NCI-H1417 (cell line): ENCODE measurements around the gene COL26A1.
"Not testable (repeated sequence)": the region's sequence is repeated elsewhere in the genome, so short reads cannot be mapped to it uniquely, and the experiment has no call there.

ENCODE experiments used
- DNase-seq, 3 experiments: peaks; one replicate each; lab custom pipeline; 2025; lab: John Stamatoyannopoulos, UW

Gene COL26A1

DNA sequence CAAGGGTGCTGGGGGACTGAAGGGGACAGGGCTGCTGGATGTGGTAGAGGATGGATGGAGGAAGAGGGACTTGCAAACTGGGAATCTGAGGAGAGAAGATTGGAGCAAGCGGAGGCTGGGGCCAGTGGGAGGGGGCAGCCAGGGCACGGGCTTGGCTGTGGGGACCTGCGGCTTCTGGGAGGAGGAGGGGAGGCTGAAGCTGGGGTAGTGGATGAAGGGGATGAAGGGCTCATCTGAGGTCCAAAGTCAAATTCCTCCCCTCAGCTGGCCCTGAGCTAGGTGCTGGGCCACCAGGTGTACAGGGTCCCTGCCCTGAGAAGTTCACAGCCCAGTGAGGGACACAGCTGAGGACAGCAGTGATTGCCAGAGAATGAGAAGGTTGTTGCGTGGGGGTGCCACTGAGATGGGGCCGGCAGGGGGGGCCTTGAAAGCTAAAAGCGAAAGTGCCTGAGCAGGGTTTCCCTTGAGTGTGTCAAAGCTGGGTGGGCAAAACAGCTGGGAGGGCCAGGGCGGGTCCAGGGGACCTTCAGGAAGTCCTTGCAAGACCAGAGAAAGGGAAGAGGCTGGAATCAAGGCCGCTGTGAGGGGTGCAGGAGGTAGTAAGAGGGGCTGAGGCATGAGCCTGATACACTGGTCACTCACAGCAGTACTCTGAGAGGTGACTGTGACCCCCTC, 191.2 kb downstream of the COL26A1 start:
- no peak for DNase-seq

DNA sequence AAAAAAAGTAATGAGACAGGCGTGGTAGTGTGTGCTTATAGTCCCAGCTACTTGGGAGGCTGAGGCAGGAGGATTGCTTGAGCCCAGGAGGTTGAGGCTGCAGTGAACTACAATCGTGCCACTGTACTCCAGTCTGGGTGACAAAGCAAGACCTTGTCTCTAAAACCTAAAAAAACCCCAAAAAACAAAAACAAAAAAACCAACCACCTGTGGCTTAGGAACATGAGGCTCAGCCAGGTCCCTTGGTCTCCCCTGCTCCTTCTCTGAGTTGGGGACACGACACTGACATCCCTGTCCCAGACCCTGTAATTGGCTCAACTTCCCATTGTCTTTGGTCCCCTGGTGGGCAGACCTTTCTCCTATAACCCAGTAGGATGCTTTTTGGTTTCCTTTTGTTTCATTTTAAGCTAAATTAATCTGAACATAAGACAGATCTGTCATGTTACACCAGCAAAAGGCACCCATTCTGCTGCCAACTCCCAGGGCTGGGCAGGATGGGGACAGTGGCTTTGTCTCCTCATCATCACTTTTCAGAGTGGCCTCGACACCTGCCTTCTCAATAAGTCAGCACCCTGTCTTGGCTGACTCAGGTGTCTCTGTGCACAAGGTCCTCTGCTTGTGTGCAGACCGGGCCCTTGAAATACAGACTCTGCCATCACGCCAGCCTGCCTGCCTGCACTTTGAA, 192.1 kb downstream of the COL26A1 start:
- DNase-seq: no peak

DNA sequence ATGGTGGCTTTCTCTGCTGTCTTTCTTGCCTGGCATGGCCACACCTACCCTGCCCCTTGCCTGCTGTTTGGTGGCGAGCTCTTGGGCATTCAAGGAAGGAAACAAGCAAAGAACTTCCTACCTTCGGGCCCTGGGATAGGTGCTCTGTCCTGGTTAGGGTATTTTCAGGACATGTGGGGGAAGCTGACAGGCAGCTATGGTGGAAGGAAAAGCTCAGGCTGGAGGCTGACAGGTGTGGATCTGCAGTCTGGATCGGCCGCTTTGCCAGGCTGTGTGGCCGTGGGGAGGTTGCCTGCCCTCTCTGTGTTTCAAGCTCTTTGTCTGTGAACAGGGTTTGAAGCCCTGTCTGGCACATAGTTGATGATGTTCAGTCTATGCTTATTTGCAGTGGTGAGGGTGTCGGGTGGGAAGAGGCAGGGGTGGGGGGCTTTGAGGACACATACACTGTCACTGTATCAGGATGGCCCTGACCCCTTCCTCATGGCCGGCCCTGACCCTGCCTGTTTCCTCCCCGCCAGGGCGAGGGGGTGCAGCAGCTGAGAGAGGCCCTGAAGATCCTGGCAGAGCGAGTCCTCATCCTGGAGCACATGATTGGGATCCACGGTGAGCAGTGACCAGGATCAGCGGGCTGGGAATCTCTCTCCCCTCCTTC, 192.7 kb downstream of the COL26A1 start:
- DNase-seq: no peak

DNA sequence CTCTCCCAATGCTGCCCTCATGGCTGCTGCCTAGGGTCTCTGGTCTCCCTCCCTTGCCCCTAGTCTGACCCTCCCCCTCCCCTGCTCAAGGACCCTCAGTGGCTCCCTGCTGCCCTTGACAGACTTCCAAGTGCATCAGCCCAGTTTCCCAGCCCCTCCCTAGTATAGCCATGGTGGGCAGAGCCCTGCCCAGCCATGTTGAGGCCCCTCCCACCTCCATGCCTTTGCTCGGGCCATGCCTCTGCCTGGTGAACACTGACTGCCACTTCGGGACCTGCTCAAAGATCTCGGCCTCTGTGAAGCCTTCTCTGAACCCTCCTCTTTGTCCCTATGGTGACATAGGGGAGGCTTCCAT, 193.2 kb downstream of the COL26A1 start:
- DNase-seq: no peak

DNA sequence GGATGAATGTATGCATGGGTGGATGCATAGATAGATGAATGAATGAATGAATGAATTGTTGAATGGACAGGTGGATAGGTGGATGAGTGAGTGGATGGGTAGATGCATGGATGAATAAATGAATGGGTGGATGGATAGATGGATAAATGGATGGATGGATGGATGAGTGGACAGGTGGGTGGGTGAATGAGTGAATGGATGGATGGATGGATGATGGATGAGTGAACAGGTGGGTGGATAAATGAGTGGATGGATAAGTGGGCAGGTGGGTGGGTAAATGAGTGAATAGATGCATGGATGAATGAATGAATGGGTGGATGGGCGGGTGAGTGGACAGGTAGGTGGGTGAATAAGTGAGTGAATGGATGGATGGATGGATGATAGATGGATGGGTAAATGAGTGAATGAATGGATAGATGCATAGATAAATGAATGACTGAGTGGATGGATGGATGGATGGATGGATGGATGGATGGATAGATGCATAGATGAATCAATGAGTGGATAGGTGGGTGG, 193.8 kb downstream of the COL26A1 start:
- no peak for DNase-seq

DNA sequence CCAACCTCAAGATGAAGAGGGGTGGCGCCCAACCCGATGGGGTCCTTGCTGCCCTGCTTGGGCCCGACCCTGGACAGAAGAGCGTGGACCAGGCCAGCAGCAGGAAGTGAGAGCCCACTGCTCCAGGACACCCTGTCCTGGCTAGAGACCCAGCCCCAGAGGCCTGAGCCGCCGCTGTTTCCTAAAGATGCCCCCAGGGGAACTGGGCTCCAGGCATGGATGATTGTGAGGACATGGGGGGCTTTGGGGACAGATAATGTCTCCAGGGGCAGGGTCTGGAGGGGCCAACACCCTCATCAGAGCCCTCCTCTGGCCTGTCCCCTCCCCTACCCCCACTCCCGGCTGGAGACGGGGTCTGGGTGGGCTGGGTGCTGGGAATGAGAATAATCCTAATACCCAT, 194.7 kb downstream of the COL26A1 start:
- DNase-seq: no peak

DNA sequence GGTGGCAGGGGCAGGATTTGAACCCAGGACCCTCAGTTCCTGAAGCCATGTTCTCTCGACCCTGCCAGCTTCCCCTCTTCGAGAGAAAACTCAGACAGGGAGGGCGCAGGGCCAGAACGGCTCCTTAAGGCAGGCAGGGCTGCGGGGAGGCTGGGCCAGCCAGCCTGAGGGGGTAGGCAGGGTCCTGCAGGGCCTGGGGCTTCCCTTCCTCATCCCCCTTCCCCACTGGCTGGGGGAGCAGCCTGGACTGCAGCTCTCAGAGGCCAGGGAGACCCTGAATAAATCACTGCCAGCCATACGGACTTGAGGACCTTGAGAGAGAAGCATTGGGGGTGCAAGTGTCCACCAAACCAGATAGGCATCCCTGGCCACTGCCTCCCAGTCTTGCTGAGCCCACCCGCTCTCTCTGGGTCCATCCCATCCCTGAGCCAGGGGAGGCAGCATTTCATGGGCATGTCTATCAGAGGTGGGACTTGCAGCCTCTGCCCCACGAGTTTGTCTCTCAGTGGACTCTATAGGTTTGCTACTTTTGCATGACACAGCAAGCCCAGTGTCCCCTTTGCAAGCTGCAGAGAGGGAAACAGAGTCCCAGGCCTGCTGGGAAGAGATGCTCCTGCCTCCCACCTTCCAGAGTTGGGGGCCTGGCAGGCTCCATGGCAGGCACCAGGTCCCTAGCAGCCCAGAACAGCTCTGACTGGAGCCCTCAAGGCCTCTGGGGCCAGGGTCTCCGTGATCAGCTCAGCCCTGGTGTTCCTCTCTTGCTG, 195.5 kb downstream of the COL26A1 start:
- DNase-seq: no peak

DNA sequence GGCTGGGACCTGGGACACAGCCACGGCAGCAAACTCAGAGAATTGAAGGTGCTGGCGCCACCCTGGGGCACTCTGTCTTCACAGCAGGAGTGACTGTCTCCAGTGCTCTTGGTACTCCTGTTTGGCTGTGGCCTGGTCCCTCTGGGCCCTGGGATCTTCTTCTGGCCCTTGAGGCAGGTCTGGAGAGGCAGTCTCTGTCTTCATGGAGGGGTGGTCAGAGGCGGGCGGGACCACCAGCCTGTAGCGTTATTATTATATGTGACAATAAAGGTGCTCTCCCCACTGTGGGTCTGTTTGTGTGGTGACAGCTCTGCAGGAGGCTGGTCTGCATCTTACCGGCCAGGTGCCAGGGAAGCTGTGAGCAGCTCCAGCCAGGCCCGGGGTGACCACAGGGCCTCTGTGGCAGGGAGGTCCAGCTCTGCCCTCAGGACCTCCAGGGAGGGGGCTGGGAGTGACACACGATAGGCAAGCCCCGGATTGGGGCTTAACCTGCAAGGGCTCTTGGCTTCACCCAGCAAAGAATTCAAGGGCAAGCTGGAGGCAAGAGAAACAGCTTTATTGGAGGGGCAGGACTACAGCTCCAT, 196.2 kb downstream of the COL26A1 start:
- no peak for DNase-seq

DNA sequence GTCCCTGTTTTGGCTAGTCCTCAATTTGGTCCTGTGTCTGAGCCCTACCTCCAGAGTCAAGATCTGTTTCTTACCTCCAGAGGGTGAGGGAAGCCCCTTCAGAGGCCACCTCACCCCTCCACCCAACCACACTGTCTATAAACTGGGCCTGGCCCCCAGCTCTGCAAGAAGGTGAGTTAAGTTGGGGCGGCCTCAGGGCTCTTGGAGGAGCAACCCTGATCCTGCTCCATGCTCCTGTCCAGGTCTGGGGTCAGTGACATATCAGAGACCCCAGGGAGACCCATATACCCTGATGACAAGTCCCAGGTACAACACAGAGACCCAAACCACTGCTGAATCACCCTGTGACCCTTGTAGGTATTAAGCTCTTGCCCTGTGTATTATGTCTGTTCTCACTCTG, 196.9 kb downstream of the COL26A1 start:
- DNase-seq: no peak

DNA sequence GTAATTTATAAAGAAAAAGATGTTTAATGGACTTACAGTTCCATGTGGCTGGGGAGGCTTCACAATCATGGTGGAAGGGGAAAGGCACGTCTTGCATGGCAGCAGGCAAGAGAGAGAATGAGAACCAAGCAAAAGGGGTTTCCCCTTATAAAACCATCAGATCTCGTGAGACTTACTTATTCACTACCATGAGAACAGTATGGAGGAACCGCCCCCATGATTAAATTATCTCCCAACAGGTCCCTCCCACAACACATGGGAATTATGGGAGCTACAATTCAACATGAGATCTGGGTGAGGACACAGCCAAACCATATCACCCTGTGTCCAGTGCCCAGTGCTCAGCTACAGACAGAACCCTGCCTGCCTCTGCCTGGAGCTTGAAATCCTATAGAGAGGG, 197.3 kb downstream of the COL26A1 start:
- not testable (repeated sequence) for DNase-seq

DNA sequence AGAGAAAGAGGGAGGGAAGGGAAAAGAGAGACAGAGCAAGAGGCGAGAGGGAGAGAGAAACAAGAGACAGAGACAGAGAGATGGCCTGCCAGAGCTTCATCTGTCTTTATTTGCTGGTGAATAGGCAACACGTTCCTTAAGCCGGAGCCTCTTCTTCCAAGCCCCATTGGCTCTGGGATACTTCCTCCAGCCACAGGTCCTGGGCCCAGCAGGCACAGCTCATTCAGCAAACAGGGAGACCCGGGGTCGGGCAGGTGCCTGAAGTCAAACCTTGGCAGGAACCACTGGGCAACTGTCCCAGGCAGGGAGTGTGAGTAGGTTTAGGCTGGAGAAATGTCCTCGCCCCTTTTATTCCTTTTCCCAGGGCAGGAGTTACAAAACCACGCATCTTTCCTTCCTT, 198.2 kb downstream of the COL26A1 start:
- DNase-seq: no peak

DNA sequence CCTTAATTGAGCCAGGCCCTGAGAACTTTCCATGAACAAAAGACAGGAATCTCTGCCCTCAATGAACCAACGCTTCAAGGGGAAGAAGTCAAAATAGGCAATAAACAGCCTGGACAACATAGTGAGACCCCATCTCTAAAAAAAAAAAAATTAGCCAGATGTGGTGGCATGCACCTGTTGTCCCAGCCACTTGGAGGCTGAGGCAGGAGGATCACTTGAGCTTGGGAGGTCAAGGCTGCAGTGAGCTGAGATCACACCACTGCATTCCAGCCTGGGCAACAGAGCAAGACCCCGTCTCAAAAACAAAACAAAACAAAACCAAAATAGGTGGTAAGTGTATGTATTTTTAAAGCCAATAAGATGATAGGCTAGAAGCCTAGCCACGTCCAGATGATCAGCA, 198.6 kb downstream of the COL26A1 start:
- DNase-seq: not testable (repeated sequence)

DNA sequence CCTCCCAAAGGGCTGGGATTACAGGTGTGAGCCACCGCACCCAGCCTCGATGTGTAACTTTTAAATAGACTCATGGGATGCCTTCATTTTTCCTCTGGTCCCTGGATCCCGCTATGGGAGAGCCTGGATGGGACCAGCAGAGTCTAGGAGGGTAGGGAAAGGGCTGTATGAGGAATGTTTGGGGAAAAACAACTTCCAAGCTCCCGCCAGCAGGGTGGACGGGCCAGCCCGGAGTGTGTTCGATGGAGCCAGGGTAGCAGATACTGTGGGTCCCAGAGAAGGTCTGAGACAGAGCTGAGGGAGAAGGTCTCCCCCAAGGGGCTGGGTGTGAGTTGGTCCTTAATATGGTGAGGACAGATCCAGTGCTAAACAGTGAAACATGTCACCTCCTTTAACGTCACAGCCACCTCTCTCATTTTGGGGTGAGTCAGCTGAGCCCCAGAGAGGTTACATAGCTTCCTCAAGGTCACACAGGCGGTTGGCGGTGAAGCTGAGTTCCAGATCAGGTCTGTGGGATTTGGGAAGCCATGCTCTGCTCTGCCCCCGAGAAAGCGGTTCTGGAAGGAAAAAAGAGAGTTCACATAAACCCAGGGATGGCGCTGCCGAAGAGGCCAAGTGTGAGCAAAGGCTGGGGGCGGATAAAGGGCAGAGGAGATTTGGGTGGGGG, 200.0 kb downstream of the COL26A1 start:
- DNase-seq: no peak

DNA sequence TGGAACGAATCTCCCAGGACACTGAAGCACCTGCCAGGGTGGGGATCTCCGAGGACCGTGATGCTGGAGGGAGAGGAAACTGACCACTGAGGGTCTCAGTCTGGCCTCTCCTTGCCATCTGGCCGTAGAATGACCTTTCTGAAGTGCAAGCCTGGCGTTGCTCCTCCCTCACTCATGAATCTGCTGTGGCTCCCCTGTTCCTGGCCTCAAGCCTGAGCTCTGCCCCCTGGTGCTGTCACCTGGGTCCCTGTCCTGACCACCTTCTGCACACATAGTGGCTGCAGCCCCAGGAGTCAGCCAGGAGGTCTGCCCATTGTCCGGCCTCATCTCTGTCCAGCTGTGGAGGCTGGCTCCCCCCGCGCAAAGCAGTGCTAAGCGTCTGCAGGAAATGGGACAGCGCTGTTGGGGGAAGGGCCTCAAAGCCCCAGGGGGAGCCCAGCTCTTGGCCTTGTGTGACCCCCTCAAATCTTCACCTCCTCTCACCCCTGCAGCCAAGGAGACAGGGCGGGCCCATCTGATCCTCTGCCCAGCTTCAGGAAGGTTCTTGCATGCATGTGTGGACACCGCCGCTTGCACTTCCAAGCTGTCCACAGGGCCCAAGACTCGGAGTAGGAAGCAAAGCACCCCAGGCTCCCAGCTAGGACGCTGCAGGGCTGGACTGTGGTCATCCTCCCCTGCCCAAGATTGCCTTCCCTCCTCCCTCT, 200.7 kb downstream of the COL26A1 start:
- no peak for DNase-seq

DNA sequence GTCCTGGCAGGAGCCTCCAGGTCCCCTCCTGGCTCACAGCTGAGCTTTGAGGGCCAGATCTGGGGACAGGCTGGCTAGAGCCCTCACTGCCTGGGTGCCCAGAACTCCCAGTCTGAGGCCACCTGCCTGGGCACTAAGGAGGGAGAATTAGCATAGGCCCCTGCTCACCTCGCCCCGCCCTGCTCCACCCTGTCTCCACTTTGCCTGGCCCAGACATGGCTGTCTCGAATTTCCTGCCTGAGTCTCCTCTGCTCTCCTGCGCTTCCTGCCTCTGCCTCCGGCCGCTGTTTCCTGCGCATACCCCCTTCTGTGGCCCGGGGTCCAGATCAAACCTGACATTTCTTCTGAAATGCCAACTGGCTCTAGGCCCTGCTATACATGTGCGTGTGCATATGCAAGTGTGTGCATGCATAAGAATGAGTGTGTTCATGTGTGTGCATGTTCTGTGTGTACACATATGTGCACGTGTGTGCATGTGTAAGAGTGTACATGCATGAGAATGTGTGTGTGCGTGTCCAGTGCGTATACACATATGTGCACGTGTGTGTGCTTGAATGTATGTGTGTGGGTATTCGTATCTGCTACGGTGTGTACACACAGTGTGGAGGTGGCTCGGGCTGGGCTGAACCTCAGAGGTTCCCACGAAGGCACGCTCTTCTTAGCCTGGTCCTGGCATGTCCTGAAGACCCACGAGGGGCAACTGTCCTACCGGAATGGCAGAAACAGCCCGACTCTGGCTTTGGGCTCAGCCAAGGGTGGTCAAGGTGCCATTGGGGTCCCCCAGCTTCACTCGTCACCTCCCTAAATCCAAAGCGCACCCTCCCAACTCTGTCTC, 201.5 kb downstream of the COL26A1 start:
- no peak for DNase-seq

DNA sequence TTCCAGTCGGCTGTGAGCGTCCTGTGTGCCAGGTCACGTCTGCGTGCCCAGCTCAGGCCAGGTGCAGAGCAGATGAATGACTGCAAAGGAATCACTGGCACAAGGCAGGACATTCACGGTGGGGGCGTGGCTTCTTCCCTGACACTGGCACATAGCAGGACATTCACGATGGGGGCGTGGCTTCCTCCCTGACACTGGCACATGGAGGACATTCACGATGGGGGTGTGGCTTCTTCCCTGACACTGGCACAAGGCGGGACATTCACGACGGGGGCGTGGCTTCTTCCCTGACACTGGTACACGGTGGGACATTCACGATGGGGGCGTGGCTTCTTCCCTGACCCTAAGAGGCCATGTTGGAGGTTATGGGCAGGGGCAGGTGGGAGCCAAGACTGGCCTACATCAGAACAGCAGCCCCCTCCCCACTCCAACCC, 202.1 kb downstream of the COL26A1 start:
- peak in 2 of 3 experiments; percentile 10 to 38 for DNase-seq

DNA sequence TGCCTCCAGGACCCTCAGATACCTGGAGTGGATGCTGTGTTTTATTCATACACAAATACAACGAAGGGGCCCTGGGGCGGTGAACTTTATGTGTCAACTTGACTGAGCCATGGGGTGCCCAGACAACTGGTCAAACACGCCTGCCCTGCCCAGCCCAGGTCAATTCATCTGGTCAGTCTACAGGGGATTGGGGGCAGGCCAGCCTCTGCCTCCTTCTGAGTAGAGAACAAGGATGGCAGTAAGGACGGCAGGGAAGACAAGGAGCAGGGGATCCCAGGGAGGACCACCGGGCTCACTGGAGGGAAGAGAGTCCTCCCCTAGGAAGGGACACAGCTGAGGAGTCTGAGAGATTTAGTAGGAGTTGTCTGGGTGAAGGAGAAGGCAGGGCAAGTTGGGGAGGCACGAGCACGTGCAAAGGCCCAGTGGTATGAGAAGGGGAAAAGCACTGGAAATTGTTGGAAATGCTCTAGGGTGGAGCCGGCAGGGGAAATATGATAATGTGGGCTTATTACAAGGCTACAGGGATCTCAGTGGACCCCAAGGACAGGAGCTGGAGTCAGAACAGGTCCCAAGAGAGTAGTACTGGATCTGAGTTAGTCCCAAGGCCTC, 203.0 kb downstream of the COL26A1 start:
- no peak for DNase-seq

DNA sequence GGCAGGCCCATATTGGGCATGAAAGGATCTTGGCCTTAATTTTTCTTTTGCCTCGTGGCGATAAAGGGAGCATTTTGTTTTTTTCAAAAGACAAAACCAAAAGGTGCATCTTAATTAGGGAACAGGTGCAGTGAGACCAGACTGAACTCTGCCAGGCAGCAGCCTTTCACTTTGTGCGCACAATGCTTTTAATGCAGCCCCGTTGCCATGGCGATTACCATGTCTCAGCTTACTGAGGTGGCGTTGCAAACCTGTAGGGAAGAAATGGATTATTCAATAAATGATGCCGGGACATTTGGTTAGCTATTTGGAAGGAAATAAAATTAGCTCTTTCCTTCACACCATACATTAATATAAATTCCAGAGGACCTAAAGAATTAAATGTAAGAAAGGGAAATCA, 204.6 kb downstream of the COL26A1 start:
- DNase-seq: peak; percentile 20 to 93 (median 77)

DNA sequence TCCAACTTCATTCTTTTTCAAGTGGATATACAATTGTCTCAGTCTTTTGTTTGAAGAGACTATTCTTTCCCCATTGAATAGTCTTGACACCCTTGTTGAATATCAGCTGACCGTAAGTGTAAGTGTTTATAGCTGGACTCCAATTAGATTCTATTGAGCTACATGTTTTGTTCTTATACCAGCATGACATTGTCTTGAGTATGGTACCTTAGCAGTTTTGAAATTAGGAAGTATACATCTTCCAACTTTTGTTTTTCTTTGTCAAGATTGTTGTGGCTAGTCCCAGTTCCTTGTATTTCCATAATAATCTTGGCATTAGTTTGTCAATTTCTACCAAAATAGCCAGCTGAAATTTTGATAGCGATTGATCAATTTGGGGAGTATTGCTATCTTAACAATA, 209.5 kb downstream of the COL26A1 start:
- DNase-seq: no peak
